Cerebellar nuclear complex (tissue), 1 donor: ENCODE measurements around the gene RNF32.
"Not testable (repeated sequence)": the region's sequence is repeated elsewhere in the genome, so short reads cannot be mapped to it uniquely, and the experiment has no call there.

Experiments
- DNase-seq, 2 experiments: peaks; one replicate each; lab custom pipeline; 2025; lab: John Stamatoyannopoulos, UW

The RNF32 gene

DNA sequence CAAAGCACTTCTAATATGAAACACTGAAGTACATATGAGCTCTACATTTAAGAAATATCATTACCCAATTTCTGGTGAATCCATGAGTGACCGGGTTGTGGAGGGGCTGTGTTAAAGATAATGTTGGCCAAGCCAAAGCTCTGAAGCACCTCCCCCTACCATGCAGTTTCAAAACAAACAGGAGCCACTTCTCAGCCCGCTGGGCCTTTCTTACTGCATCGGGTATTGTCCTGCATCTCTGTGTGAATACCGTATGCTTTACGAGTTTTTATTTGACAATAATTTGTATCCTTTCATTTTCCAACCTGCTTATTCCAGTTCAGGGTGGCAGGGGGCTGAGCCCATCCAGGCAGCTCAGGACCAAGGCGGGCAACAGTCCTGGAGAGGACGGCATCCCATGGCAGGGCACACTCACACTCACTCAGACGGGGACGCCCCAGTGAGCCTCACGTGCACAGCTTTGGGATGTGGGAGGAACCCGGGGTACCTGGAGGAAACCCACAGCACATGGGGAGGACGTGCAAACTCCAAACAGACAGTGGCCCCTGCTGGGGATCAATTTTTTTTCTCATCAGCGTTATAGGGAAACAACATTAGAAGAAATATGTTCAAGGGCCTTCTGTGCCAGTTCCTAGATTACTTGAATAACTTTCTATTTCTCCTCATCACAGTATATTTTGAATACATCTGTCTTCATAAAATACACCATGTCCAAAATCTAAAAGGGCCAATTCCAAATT is 1.9 kb downstream of the RNF32 start:
- DNase-seq = no peak

DNA sequence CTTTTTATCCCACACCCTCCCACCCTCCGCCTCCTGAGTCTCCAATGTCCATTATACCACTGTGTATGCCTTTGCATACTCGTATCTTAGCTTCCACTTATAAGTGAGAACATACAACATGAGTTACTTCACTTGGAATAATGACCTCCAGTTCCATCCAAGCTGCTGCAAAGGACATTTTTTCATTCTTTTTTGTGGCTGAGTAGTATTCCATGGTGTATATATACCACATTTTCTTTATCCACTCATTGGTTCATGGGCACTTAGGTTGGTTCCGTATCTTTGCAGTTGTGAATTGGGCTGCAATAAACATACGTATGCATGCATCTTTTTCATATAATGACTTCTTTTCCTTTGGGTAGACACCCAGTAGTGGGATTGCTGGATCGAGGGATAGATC is 6.8 kb downstream of the RNF32 start:
- DNase-seq = not testable (repeated sequence)

DNA sequence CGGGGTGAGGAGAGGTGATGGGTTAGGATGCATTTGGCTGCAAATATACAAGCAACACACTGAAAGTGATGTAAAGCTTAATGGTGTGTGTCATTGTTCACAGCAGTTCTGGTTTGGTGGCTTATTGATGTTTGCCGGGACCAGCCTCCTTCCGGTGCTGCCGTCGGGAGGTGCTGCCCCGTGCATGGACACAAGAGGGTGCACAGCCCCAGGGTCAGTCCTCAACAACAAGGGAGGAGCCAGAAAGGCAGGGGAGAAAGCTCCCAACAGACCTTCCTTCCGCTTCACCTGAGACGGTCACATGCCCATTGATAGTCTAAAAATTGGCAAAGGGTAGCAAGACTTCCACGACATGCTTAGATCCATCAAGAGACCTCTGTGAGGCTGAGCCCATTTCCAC is 9.5 kb downstream of the RNF32 start:
- no peak for DNase-seq

DNA sequence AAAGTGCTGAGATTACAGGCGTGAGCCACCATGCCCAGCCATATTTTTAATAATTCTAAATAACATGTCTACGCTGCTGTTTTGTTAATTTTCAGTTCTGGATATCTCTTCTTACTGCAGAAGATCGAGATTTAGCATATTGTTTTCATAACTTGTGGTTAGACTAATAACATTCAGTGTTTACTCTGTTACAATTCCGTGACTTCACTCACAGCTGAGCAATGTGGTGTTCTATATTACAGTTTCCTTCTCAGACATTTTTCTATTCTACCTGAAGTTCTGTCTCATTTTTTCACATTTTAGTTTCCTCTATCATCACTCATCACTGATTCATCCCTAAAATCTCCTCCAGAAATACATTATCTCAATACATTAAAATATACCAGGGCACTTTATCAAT is 10.9 kb downstream of the RNF32 start:
- DNase-seq = no peak

DNA sequence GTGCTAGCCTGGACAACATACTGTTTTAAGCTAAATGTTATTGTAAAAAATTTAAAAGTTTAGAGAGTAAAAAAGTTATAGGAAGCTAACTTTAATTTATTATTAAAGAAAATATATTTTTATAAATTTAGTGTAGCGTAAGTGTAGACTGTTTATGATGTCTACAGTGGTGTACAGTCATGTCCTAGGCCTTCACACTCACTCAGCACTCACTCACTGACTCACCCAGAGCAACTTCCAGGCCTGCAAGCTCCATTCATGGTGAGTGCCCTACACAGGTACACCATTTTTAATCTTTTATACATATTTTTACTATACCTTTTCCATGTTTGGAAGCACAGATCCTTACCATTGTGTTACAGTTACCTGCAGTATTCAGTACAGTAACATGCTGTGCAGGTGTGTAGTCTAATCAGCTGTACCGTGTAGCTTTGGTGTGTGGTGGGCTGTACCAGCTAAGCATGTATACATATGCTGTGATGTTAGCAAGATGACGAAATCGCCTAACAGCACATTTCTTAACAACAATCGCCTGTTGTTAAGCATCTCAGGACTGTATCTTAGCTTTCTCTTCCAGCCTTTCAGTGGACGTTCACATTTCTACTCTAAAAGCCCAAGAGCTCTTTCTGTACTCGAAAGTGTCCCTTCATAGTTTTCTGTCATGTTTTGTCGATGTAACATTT is 12.5 kb downstream of the RNF32 start:
- no peak for DNase-seq

DNA sequence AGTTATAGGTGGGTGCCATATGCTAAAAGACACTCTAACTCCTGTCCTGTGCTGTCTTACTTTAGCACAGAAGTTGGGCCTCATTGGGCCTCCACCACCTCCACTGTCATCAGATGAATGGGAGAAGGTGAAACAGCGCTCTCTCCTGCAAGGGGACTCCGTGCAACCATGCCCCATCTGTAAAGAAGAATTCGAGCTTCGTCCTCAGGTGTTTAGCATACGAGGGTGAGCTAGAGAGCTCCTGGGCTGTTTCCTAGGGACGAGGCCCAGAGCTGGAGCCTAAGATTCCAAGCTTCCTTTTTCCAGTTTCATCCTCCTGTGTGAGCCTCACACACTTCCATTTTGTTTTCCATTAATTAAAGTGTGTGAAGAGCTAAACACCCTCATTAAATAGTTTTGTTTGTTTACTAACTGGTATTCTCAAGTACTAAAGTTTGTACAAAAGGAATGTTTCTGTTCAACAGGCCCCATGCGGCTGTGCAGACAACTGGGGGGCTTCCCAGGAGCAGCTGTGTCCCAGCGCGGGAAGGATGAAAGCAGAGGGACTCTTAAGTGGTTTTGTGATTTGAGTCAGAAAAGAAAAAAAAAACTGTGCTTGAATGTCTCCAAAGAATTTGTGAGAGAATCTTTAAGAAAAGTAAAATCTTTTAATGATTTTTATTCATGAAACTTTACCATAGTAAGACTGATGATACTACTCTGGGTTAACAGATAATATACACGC is 14.1 kb downstream of the RNF32 start:
- no peak for DNase-seq

DNA sequence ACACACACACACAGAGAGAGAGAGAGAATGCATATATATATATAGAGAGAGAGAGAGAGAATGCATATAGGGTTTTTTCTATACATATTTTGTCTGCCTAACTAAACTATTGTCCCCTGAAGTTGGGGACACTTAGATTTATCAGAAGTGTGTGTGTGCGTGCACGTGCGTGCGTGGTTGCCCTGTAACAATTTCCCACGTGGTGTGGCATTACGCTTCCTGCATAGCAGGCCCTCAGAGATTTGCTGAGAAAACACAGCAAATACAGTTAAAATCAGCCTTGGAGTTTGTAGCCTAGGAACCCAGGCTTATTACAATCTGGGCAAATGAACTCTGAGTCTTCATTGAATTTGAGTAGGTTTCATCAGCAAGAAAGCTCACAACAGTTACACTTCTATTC is 14.7 kb downstream of the RNF32 start:
- DNase-seq = no peak

DNA sequence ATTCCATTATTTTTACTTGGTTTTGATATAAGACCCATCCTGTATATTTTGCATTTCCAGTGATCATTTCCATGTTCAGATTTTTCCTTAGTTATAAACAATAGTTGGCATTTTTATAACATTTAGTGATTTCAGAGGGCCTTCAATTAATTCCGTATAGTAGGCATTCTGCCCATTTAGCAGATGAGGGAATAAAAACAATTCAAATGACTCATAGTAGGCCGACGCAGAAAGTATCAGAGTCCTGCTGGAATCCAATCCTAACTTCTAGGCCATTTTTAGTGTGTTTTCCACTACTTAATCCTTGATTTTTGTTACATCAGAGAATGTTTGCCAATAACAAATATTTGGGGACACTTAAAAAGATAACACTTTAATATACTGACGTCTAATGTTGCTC is 15.4 kb downstream of the RNF32 start:
- no peak for DNase-seq

DNA sequence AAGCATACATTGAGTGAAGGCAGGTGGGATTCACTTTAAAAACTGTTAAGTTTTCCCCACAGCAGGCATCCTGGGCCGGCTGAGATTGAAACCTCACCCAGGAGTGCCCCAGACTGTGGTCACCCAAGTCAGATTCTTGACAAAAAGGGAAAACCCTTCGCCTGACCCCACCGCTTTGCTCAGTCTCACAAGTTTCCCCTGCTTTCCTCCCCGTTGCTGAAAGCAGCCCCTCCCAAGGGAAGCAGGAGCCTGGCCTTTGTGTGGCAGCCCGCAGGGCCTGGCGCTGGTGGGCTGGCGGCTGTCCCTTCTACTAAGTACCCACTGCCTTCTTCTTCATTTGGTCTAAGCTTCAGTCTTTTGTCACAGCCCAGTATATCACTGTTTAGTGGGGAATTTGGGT is 16.0 kb downstream of the RNF32 start:
- DNase-seq = no peak

DNA sequence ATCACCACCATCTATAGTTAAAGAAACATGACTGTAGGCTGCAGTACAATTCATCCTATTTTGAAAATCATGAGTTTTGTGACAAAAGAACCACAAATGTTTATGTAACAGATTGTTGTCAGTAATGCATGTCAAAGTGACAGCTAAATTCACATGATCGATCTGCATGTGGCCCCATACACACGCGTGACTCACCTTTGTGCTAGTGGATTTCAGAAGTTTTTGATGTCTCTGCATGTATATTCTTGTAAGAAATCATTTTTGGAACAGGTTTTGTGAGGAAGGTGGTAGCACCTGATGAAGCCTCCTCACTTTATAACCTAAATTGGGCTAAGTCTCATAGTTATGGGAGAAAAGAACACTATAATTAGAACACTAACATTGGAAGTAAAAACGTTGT is 17.1 kb downstream of the RNF32 start:
- DNase-seq = no peak

DNA sequence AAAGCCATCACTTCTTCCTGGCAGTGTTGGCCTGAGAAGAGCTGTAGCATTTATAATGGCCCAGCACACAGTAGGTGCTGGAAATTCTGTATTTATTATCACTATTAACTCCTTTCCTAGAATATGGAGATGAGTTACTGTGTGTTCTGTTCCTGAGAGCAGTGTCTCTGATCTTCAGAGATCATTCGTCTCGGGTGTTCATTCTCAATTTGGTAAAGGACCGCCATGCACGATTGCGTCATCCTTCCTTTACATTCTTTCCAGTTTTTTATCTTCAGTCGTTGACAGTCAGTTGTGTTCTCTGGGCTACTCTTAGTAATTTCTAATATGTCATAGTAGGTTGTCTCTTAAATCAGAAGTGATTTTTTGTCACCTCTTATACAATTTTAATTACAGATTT is 18.6 kb downstream of the RNF32 start:
- no peak for DNase-seq

DNA sequence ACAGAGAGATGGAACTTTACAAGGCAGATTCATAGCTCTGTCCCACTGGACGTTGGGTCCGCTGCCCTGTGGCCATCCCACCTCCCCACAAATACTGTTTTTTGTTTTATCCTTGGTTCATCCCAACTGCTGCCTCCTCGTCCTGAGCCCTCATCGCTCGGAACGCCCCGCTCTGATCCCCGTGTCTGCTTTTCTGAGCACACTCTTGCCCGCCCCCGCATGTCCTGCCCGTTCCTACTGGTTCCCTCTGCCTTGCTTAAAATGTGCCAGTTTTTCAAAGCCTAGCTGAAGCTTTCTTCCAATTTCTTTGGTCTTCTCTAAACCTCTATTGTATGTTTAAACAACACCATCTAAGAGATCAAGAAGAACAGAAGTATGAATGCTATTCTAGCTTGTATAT is 19.4 kb downstream of the RNF32 start:
- DNase-seq = no peak

DNA sequence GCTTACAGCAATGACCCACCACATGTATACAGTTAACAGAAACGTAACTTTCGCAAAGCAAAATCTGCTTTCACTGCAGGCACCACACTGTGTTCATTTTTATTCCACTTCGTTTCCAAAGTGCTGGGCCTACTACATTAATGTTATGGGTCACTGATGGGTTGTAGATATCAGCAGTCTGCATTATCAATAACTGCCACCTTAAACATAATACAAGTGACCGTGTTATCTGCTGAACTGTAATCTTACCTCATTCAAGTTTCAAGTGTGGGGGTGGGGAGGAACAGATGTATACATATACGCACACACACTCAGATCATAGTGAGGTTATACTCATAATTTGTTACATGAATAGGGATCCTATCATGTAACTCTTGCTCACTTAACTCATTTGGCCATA is 21.1 kb downstream of the RNF32 start:
- DNase-seq = no peak

DNA sequence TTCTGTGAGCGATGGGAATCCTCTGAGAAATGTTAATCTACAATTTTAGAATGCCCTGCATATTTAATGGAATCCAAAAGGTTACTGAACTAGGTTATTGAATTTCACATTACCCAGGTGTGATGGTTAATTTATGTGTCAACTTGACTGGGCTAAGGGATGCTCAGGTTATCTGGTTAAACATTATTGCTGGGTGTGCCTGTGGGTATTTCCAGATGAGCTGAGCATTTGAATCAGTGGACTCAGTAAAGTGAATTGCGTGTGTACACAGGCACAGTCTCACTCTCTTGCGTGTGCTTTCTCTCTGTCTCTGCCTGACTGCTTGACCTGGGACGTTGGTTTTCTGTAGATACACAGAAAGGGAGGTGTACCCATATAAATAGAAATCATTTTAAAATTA is 21.7 kb downstream of the RNF32 start:
- no peak for DNase-seq

DNA sequence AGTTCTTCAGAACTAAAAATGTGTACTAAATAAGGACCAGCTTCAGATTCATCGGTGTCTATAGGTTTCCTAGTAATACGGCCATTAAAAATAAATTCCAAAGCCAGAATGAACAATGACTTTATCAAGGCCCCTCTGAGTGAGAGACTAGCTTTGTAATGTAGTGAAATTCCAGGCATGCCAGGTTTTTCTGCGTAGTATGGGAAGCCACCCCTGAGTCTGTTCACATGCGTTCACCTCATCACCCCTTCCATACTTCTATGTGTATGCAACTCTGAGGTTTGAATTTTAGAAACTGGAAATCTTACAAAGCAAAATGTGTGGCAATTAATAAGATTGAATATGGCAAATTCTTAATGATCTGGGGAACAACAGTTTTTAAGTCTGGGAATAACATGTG is 24.5 kb downstream of the RNF32 start:
- DNase-seq = no peak

DNA sequence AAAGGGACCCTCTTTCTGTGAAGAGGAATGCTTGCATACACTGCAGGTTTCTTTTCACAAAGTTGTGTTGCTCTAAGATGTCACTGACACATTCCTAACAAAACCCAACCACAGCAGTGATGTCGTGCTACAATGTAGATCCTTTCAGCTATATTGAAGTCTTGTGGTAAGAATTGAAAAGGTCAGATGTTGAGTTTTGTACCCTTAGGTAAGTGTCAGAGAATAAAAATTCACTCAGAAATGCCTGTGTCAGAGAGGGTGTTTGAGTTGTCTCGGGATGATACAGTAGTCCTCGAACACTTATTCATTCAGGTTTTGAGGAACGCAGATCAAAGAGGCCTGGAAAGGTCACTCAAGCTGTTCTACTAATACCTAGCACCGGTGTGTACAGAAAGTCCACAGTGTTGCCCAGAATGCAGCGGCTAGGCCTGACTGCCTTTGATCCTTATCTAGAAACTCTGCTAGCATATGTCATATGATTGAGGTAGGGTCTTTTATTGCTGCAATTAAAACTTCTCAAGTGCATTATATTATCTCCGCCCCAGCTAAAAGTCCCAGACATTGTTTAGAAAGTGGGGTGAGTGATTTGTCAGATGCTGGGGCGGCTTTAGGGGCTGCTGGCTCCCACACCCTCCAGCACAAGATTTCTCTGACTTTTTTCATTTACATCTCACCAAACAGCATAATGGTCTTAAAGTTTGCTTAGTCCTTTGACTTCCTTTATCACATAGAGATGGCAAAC is 26.0 kb downstream of the RNF32 start:
- DNase-seq = no peak

DNA sequence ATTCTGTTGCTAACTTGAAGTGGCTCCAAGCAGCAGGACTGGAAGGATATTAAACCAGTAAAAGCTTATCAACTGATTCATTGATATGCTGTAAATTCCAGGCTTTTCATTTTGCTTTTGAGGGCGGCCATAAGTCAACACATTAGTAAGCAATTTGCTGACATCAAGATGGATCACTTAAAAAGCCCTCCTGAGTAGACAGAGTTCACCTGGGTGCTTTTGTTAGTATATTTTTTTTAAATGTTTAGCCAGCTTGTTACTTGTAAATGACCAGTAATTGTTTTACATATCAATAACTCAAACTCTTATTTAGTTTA is 26.5 kb downstream of the RNF32 start:
- DNase-seq = no peak

DNA sequence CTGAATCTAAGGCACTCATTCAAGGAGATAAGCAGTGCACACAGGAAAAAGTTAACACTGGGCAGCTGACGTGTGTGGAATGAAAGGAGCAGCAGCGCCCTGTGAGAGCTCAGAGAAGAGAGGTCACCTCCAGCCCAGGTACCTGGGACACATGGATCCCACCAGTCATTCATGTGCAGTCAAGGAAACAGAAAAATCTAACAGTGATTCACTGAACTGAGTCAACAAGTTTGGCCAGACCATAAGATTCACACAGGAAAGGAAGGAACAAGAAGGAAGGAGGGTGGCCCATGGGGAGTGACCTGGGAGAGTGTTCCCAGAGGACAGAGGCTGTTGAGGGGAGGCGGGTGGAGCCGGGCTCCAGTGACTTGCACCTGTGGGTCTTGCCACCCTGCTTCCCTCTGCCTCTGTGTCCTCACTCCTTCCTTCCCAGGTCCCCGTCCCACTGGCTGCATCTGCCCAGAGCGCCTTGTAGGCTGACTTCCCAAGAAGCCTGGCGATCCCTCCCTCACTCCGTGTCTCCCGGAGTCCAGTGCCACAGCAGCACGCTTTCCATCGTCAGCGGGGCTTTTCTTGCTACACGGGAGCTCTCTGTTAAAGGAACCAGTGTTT is 27.7 kb downstream of the RNF32 start:
- DNase-seq = no peak

DNA sequence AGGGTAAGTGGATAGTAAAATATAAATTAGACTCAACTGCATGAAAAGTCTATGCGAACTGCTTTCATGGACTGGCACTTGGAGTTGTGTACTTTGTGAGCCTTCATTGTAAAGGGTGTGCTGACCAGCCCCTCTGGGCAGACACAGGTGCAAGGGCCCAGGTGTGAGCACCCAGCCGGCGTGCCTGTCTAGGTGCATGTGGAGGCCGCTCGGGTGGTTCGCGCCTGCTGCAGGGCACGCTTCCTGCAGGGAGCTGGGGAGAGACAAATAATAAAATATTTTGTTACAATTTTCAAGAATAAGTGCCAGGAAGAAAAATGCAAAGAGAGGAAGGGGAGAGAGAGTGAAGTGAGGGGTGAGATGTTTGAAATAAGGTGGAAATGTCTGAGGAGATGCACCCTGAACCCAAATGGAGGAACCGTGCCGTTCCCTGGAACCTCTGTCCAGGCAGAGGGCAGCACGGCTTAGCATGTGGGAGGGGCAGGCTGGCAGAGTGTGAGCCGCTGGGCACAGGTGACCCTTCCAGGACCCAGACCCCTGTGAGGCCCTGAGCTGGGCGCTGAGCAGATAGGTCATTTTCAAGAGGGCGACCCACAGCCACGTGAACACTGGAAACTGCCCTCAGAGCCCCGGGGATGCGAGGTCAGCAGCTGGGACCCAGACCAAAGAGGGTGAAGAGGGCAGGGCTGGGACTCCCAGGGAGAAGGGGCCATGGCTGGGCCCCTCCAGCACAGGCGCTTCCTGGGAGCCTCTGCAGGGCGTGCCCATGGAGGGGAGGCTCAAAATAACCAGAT is 28.7 kb downstream of the RNF32 start:
- no peak for DNase-seq

DNA sequence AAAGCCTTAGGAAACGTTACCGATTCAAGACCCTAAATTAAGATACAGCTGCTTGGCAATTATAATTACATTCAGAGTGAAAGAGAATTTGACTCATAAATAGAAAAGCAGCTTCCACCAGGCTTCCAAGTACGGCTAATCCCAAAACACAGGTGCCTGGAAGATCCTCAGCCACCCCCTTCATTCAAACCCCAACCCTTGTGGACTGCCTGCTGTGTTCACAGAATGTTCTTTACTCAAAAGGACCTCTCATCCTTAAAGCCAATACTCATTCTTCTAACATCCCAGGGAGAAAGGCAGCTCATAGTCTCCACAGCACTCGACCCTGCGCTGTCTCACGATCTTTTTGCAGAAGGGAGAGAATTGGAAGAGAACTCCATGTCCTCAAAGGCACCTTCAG is 32.9 kb downstream of the RNF32 start:
- DNase-seq = no peak

DNA sequence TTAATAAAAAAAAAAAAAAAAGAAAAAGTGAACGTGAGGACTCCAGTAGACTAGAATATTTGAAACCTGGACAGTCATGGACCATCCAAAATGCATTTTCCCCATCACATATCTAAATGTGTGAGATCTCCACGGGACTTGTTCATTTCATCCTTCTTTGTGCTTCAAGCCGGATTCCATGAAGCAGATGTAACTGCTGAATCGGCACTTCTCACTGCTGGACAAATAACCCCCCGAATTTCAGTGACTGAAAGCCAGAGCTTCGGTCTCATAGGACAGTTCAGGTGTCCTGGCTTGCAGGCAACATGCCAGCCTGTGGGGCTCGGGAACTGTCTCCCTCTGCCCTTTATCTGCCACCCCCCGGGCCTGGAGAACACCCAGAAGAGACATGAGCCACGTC is 33.3 kb downstream of the RNF32 start:
- no peak for DNase-seq

DNA sequence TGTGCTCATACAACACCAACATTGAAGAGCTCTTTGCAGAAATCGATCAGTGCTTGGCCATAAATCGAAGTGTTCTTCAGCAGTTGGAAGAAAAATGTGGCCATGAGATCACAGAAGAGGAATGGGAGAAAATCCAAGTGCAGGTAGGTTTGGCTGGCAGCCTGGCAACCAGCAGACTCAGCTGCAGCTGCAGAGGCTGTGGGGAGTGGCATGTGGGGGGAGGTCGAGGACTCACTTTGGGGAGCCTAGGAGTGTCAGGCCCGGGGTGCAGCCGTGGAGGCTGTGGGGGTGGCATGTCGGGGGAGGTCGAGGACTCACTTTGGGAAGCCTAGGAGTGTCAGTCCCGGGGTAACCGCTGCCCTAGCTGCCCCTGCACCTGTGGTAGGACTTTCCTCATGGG is 35.1 kb downstream of the RNF32 start:
- DNase-seq = no peak
